ENCODE measurements around the gene FOXP4.
A peak's percentile ranks its signal among the peaks of the same experiment; 100 is the strongest.

Gene FOXP4

GRCh38 chr6:41546475-41546865, 289 bp downstream of the FOXP4 start:
- no peak for DNase-seq (ENCODE audit: low read depth in 2 of 2, low spot score in 1 of 2)

GRCh38 chr6:41546866-41547798, 951 bp downstream of the FOXP4 start:
- DNase-seq (ENCODE audit: low read depth in 2 of 2, low spot score in 1 of 2), result peak in 1 of 2 donors; percentile 12

DNA sequence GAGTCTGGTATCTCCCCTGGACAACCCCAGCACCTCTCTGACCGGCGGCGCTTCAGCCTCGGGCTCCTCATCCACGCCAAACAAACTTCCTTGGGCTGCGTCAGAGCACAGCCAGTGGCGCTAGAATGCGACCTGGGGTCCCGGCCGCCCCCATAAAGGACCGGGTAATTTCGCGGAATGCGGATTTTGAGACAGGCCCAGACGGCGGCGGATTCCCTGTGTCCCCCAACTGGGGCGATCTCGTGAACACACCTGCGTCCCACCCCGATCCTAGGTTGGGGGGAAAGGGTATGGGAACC, 1.6 kb downstream of the FOXP4 start:
- no peak for DNase-seq (ENCODE audit: low read depth in 2 of 2, low spot score in 1 of 2)

DNA sequence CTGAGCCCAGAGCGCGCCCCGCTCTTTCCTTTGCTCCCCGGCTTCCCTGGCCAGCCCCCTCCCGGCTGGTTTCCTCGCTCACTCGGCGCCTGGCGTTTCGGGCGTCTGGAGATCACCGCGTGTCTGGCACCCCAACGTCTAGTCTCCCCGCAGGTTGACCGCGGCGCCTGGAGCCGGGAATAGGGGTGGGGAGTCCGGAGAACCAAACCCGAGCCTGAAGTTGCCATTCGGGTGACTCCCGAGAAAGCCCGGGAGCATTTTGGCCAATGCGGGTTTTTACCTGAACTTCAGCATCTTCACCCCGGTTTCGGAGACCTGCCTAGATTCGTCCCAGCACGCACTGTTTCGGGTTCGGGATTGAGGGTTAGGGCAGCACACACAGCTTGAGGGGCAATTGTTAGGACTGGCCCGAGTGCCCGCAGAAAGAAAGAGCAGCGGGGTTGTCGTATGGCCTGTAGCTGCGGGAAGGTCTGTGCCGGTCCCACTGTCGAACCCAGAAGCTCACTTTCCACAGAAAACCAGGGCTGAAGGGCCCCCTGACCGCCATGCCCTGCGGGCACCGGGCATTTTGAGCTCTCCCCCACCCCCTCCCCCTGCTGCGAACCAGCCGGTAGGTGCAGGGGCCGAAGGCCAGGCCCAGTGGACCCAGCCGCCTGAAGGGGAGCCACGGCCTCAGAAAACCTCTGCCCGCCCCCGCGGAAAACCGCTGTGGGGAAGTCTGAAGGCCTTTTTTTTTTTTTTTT, 2.1 kb downstream of the FOXP4 start:
- DNase-seq (ENCODE audit: low read depth in 2 of 2, low spot score in 1 of 2), result peak in 1 of 2 donors; percentile 29

- no peak for DNase-seq (ENCODE audit: low read depth in 2 of 2, low spot score in 1 of 2)
Measured at GRCh38 chr6:41548841-41549642, 2.9 kb downstream of the FOXP4 start.

GRCh38 chr6:41549673-41550072, 3.5 kb downstream of the FOXP4 start:
- no peak for DNase-seq (ENCODE audit: low read depth in 2 of 2, low spot score in 1 of 2)

- DNase-seq (ENCODE audit: low read depth in 2 of 2, low spot score in 1 of 2), result no peak
Measured at GRCh38 chr6:41551086-41551700, 5.0 kb downstream of the FOXP4 start.

DNA sequence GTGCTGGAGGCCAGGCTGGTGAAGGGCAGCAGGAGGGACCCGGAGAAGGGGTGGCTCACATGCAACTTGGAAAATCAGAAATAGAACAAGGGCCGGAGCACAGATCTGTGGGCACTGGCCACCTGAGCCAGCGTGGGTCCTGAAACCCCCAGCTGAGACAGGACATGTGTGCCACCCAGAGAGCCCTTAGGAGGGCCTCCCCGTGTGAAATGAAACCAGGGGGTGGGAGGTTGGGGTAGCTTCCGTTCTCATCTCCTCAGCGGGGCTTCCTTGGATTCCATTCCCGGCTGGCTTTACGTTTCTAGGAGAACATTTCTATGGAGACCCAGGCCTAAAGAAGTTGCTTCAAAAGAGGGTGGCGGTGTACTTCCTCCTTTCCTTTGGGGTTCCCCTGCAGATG, 5.7 kb downstream of the FOXP4 start:
- DNase-seq (ENCODE audit: low read depth in 2 of 2, low spot score in 1 of 2), result no peak

DNA sequence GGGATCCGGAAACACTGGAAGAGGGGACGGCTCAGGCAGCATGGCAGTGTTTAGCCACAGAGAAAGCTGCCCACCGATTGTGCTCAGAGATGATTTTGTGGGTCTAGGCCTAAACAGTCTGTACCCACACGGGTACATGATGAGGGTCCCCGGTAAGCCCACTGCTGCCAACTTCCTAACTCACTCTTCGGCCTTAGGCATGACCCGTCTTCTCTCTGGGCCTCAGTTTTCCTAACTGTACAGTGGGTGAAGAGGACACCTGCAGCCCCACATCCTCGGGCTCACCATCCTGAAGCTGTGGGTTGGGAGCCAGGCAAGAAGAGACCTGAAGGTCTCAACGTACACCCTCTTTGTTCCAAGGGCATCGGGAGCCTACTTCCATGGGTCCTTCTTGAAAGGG, 6.5 kb downstream of the FOXP4 start:
- no peak for DNase-seq (ENCODE audit: low read depth in 2 of 2, low spot score in 1 of 2)

GRCh38 chr6:41553405-41553999, 7.3 kb downstream of the FOXP4 start:
- no peak for DNase-seq (ENCODE audit: low read depth in 2 of 2, low spot score in 1 of 2)

GRCh38 chr6:41555326-41556300, 9.4 kb downstream of the FOXP4 start:
- DNase-seq (ENCODE audit: low read depth in 2 of 2, low spot score in 1 of 2), result no peak

DNA sequence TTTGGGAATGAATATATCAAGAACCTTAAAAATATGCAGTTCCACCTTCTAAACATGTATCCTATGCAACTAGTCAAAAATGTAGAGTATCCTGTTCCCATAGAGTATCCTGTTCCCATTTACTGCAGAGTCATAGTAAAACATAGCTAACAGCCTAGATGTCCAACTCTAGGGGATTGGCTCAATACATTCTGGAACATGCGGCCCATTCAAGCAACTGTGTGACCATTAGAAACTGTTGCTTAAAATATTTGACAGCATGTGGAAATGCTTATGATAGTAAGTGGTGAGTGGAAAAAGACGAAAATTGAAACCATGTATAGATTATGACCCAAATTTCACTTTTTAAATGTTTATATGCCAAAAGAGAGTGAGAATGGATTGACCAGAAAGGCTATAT, 11.2 kb downstream of the FOXP4 start:
- no peak for DNase-seq (ENCODE audit: low read depth in 2 of 2, low spot score in 1 of 2)

DNA sequence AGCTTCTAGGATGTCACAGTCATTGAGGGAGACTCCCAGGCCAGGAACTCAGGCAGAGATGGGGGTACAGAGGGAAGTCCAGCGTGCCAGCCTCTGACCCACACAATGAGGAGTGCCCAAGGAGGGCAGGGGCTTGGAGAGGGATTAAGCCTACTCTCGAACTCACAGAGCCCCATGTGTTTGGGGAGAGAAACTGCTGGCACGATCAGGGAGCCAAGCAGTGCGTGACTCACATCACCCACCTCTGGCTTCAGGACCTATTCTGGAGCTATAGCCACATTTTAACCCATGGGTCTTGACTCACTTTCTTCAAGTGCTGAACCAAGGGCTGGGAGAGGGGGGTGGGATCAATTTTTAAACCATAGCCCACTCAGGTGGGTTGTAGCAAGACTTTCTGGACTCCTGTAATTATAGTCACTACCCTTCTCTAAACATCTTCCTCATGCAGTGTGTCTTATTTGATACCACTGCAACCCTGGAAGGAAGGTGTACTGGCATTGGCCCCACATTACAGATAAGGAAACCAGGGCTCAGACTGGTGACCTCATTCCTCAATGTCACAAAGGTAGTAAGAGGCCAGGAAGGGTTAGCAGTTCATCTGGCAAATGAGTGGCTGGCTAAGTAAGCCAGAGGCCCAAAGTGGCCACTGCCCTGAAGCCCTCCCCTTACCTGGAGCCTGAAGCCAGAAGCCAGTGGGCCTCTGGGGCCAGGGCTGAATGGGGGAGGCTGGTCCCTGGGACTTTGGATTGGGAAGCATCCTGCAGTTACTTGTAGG, 12.0 kb downstream of the FOXP4 start:
- no peak for DNase-seq (ENCODE audit: low read depth in 2 of 2, low spot score in 1 of 2)

- DNase-seq (ENCODE audit: low read depth in 2 of 2, low spot score in 1 of 2), result no peak
Measured at GRCh38 chr6:41559655-41560427, 13.7 kb downstream of the FOXP4 start.

- DNase-seq (ENCODE audit: low read depth in 2 of 2, low spot score in 1 of 2), result peak; percentile 50 to 70
Measured at GRCh38 chr6:41560431-41561192, 14.4 kb downstream of the FOXP4 start.

DNA sequence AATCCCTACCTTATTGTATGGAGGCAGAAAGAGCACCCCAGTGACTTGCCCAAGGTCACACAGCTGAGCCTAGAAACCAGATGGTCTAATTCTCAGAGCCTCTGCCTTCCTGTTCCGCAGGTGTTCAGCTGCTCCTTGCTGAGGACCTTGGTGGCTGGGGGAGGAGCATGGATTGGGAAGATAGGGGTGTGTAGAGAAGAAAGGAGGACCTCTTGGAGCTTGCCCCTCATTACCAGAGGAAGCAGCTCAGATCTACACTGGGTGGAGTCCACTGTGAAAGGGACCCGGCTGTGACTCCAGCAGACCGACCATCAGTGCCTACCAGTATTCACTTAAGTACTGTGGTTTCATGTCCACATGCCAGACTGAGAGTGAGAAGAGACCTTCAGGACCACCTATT, 15.2 kb downstream of the FOXP4 start:
- DNase-seq (ENCODE audit: low read depth in 2 of 2, low spot score in 1 of 2), result no peak
